ENCODE data around the gene NTM.

NTM gene

GRCh38 chr11:132263241-132263640 lies 892.8 kb downstream of the NTM start:
- FAIRE-seq, result no peak

GRCh38 chr11:132263875-132264274 lies 893.5 kb downstream of the NTM start:
- FAIRE-seq, result no peak
- no peak for DNase-seq (ENCODE audit: extremely low spot score, insufficient read length, low read depth)

More at GRCh38 chr11:132263241-132263640, 892.8 kb downstream of the NTM start:
- no peak for DNase-seq (ENCODE audit: extremely low spot score, insufficient read length, low read depth)

GRCh38 chr11:132264616-132265015 lies 894.2 kb downstream of the NTM start:
- no peak for FAIRE-seq

GRCh38 chr11:132278801-132279574 lies 908.6 kb downstream of the NTM start:
- DNase-seq (ENCODE audit: extremely low spot score, insufficient read length, low read depth) (no peak), FAIRE-seq (peak; percentile 18)

More at GRCh38 chr11:132264616-132265015, 894.2 kb downstream of the NTM start:
- DNase-seq (ENCODE audit: extremely low spot score, insufficient read length, low read depth), result no peak

- FAIRE-seq (no peak), DNase-seq (ENCODE audit: extremely low spot score, insufficient read length, low read depth) (no peak)
These were observed 913.6 kb downstream of the NTM start for GRCh38 chr11:132284048-132284447.

GRCh38 chr11:132284611-132285010 lies 914.2 kb downstream of the NTM start:
- FAIRE-seq (no peak), DNase-seq (ENCODE audit: extremely low spot score, insufficient read length, low read depth) (no peak)

GRCh38 chr11:132285631-132286030 lies 915.2 kb downstream of the NTM start:
- FAIRE-seq (no peak), DNase-seq (ENCODE audit: extremely low spot score, insufficient read length, low read depth) (no peak)

- no peak for DNase-seq (ENCODE audit: extremely low spot score, insufficient read length, low read depth)
- FAIRE-seq, result no peak
These were observed 915.7 kb downstream of the NTM start for GRCh38 chr11:132286106-132286505.

GRCh38 chr11:132288036-132288435 lies 917.6 kb downstream of the NTM start:
- FAIRE-seq (no peak), DNase-seq (ENCODE audit: extremely low spot score, insufficient read length, low read depth) (no peak)

GRCh38 chr11:132289590-132290256 lies 919.3 kb downstream of the NTM start:
- FAIRE-seq (no peak), DNase-seq (ENCODE audit: extremely low spot score, insufficient read length, low read depth) (no peak)

GRCh38 chr11:132293586-132293985 lies 923.2 kb downstream of the NTM start:
- FAIRE-seq, result no peak

GRCh38 chr11:132296946-132297610 lies 926.7 kb downstream of the NTM start:
- no peak for DNase-seq (ENCODE audit: extremely low spot score, insufficient read length, low read depth)
- FAIRE-seq, result no peak

More at GRCh38 chr11:132293586-132293985, 923.2 kb downstream of the NTM start:
- no peak for DNase-seq (ENCODE audit: extremely low spot score, insufficient read length, low read depth)

GRCh38 chr11:132298357-132298756 lies 927.9 kb downstream of the NTM start:
- DNase-seq (ENCODE audit: extremely low spot score, insufficient read length, low read depth), result no peak
- no peak for FAIRE-seq

GRCh38 chr11:132300283-132300682 lies 929.9 kb downstream of the NTM start:
- no peak for DNase-seq (ENCODE audit: extremely low spot score, insufficient read length, low read depth)
- no peak for FAIRE-seq

GRCh38 chr11:132301465-132301864 lies 931.0 kb downstream of the NTM start:
- FAIRE-seq (no peak), DNase-seq (ENCODE audit: extremely low spot score, insufficient read length, low read depth) (no peak)

GRCh38 chr11:132301900-132302299 lies 931.5 kb downstream of the NTM start:
- no peak for FAIRE-seq
- DNase-seq (ENCODE audit: extremely low spot score, insufficient read length, low read depth), result no peak

- FAIRE-seq (no peak), DNase-seq (ENCODE audit: extremely low spot score, insufficient read length, low read depth) (no peak)
These were observed 937.0 kb downstream of the NTM start for GRCh38 chr11:132307309-132308020.

- no peak for FAIRE-seq
- no peak for DNase-seq (ENCODE audit: extremely low spot score, insufficient read length, low read depth)
These were observed 940.3 kb downstream of the NTM start for GRCh38 chr11:132310390-132311375.

GRCh38 chr11:132311703-132312102 lies 941.3 kb downstream of the NTM start:
- FAIRE-seq (no peak), DNase-seq (ENCODE audit: extremely low spot score, insufficient read length, low read depth) (no peak)

Data from GM18507 (cell line).